Upper lobe of left lung (tissue), 4 donors: ENCODE results near the gene RPS29.

ENCODE experiments used
- CTCF ChIP-seq, 6 experiments: fragments of 450-650 bp in 4 of 6; fragments of 200-600 bp in 2 of 6; sonication (generic) in 2 of 6; IDR thresholded peaks; one replicate each; pipeline ENCODE4 v1.5.1; 2016 to 2019; ENCODE audit warnings: antibody characterized with exemption in 6 of 6
- POLR2A ChIP-seq, 4 donors: fragments of 450-650 bp; IDR thresholded peaks; one replicate each; pipeline ENCODE4 v1.5.1; 2016 to 2017; ENCODE audit warnings: antibody characterized with exemption in 4 of 4, mild to moderate bottlenecking in 2 of 4
- POLR2AphosphoS5 ChIP-seq, 2 donors: sonication (generic); formaldehyde crosslinking; IDR thresholded peaks; one replicate each; pipeline ENCODE4 v1.5.1; 2017; ENCODE audit warnings: antibody characterized with exemption in 2 of 2

- TF ChIP-seq CTCF (IDR thresholded peaks at IDR 0.05) (no peak), POLR2AphosphoS5 (IDR thresholded peaks at IDR 0.05) (no peak), POLR2A (IDR thresholded peaks at IDR 0.05) (no peak)
Measured at GRCh38 chr14:49550286-49551184, 35.6 kb downstream of the RPS29 start.
